SK-N-SH (cell line): ENCODE results near the gene FBXO3. TPM values are rescaled to one million over a fixed set of nuclear protein-coding genes. Genes with fewer than 3 reads are reported as not detected.

Source experiments
- CTCF ChIA-PET: fragments of 300-600, 350-600 bp; formaldehyde crosslinking; extraction: SDS; loops from one replicate; lab custom pipeline; 2021; lab: Yijun Ruan, JAX
- POLR2A ChIA-PET: fragments of 350-600 bp; sonication (Branson Sonifier 250); formaldehyde crosslinking; extraction: SDS; loops from one replicate; lab custom pipeline; 2020; ENCODE audit warnings: antibody characterized with exemption, inconsistent platforms; lab: Yijun Ruan, JAX
- DNase-seq: peaks from one replicate; pipeline ENCODE4 v3.0.0; 2012
- H2AFZ ChIP-seq: fragments of 200-600 bp; sonication (generic); 2 replicates; pipeline ENCODE4 v1.8.1; 2016; ENCODE audit warnings: antibody characterized with exemption, mild to moderate bottlenecking, low read depth
- H3F3A ChIP-seq: fragments of 200-600 bp; sonication (generic); replicated peaks from 2 replicates; pipeline ENCODE3; 2016; ENCODE audit warnings: antibody characterized with exemption, mild to moderate bottlenecking; ENCODE audit not compliant: insufficient read depth
- H3K27ac ChIP-seq, 2 experiments: fragments of 200-500 bp in 1 of 2; fragments of 200-600 bp in 1 of 2; sonication (Bioruptor generic) in 1 of 2; sonication (generic), shearing (Covaris generic) in 1 of 2; 2 replicates each; pipeline versions ENCODE4 v1.5.1 to v1.6.1; 2014 to 2016; ENCODE audit warnings: low read depth in 2 of 2, inconsistent platforms in 1 of 2, low read length in 1 of 2, mild to moderate bottlenecking in 1 of 2, mixed read lengths in 1 of 2
- H3K27me3 ChIP-seq: fragments of 200-600 bp; sonication (generic), shearing (Covaris generic); 2 replicates; pipeline ENCODE4 v1.6.1; 2016; ENCODE audit warnings: mixed run types; ENCODE audit not compliant: insufficient read depth
- H3K36me3 ChIP-seq, 2 experiments: fragments of 200-500 bp in 1 of 2; fragments of 200-600 bp in 1 of 2; sonication (Bioruptor generic) in 1 of 2; sonication (generic) in 1 of 2; replicated peaks in 1 of 2; 2 replicates each; pipeline versions ENCODE3 to v1.5.1; 2014 to 2016; ENCODE audit warnings: low read length in 1 of 2, mild to moderate bottlenecking in 1 of 2; ENCODE audit not compliant: insufficient read depth in 2 of 2, control insufficient read depth in 1 of 2
- H3K4me1 ChIP-seq, 2 experiments: fragments of 200-500 bp in 1 of 2; fragments of 200-600 bp in 1 of 2; sonication (Bioruptor generic) in 1 of 2; sonication (generic), shearing (Covaris generic) in 1 of 2; 2 replicates each; pipeline versions ENCODE4 v1.5.1 to v1.6.1; 2014 to 2016; ENCODE audit warnings: low read depth in 1 of 2, low read length in 1 of 2, mixed run types in 1 of 2; ENCODE audit not compliant: insufficient read depth in 2 of 2, control insufficient read depth in 1 of 2
- H3K4me2 ChIP-seq: fragments of 200-600 bp; sonication (generic), shearing (Covaris generic); 2 replicates; pipeline ENCODE4 v1.6.1; 2017; ENCODE audit warnings: mixed run types
- H3K4me3 ChIP-seq, 2 experiments: fragments of 200-500 bp in 1 of 2; fragments of 200-600 bp in 1 of 2; sonication (Bioruptor generic) in 1 of 2; sonication (generic), shearing (Covaris generic) in 1 of 2; 2 replicates each; pipeline versions ENCODE4 v1.5.1 to v1.8.1; 2014 to 2016; ENCODE audit warnings: low read depth in 2 of 2, inconsistent platforms in 1 of 2, low read length in 1 of 2, mild to moderate bottlenecking in 1 of 2, mixed read lengths in 1 of 2, moderate library complexity in 1 of 2
- H3K79me2 ChIP-seq: fragments of 200-600 bp; sonication (generic); 2 replicates; pipeline ENCODE4 v1.8.1; 2017; ENCODE audit warnings: mild to moderate bottlenecking; ENCODE audit not compliant: insufficient read depth
- H3K9ac ChIP-seq: fragments of 200-600 bp; sonication (generic); 2 replicates; pipeline ENCODE4 v1.6.1; 2017; ENCODE audit warnings: mixed run types
- H3K9me2 ChIP-seq: fragments of 200-600 bp; sonication (generic); 2 replicates; pipeline ENCODE4 v1.6.1; 2017; ENCODE audit warnings: mixed run types
- H3K9me3 ChIP-seq: fragments of 200-600 bp; sonication (generic); 2 replicates; pipeline ENCODE4 v1.6.1; 2017; ENCODE audit warnings: mixed run types, mild to moderate bottlenecking, moderate library complexity
- H4K20me1 ChIP-seq: fragments of 200-600 bp; sonication (generic); 2 replicates; pipeline ENCODE4 v1.6.1; 2017; ENCODE audit warnings: mild to moderate bottlenecking, mixed run types; ENCODE audit not compliant: insufficient read depth
- IRF3 ChIP-seq: fragments of 150-350 bp; IDR thresholded peaks from 2 replicates; pipeline ENCODE4 v1.6.1; 2016; ENCODE audit warnings: mild to moderate bottlenecking, low read depth, low read length
- MAX ChIP-seq: IDR thresholded peaks from 2 replicates; pipeline ENCODE4 v1.4.0; 2012; ENCODE audit warnings: low read depth
- MXI1 ChIP-seq: IDR thresholded peaks from 2 replicates; pipeline ENCODE4 v1.6.1; 2012; ENCODE audit warnings: mild to moderate bottlenecking, low read depth, low read length, improper control_type of control experiment
- NFIC ChIP-seq: IDR thresholded peaks from 2 replicates; pipeline ENCODE4 v1.4.0; 2012; ENCODE audit warnings: borderline replicate concordance
- NRF1 ChIP-seq: IDR thresholded peaks from 2 replicates; pipeline ENCODE4 v1.6.1; 2012; ENCODE audit warnings: low read depth, mild to moderate bottlenecking, low read length
- PBX3 ChIP-seq: IDR thresholded peaks from 2 replicates; pipeline ENCODE4; 2012
- POLR2AphosphoS5 ChIP-seq: IDR thresholded peaks from 2 replicates; pipeline ENCODE4 v1.6.1; 2012; ENCODE audit warnings: low read depth, low read length
- TAF1 ChIP-seq: IDR thresholded peaks from 2 replicates; pipeline ENCODE4 v1.6.1; 2012; ENCODE audit warnings: low read depth, mild to moderate bottlenecking, low read length, moderate library complexity, borderline replicate concordance
- USF2 ChIP-seq: fragments of 150-350 bp; IDR thresholded peaks from 2 replicates; pipeline ENCODE4 v1.6.1; 2017; ENCODE audit warnings: antibody characterized with exemption, low read length, low read depth, borderline replicate concordance
- WGBS: methylation state at CpG from one replicate; pipeline ENCODE4 v1.1.6; 2017; ENCODE audit warnings: low lambda C conversion rate; 5-methylcytosine and 5-hydroxymethylcytosine counted together
- polyA plus RNA-seq, 3 experiments: library from polyadenylated mRNA; depleted of rRNA; stranded (reverse); fragments of >200 nt; gene quantifications; 2 replicates each; pipeline ENCODE4 v1.2.3, GENCODE V29; 2012

The FBXO3 gene
- polyA plus RNA-seq, 1 of the 3 experiments (the other 2 are of a cell fraction), result 17.9 TPM

GRCh38 chr11:33701302-33702230 is 72.8 kb downstream of the FBXO3 start:
- H3F3A ChIP-seq, result peaks cover 57% of the 10 kb centered on the region

GRCh38 chr11:33700502-33701271 is 73.6 kb downstream of the FBXO3 start, which contains the start of gene C11orf91:
Gene C11orf91, minus strand, starts transcription at chr11:33700826. Its CDS starts 86 bp downstream, at chr11:33700740.
- peak; percentile 98 for DNase-seq
- WGBS, result 2% methylated on average over 41 of the region's 72 CpGs
- Histone ChIP-seq H3K79me2 (no peaks in the 10 kb centered on the region), H3K4me1 (peaks cover 13 to 36% of the 10 kb centered on the region in 2 experiments; a peak in 2 of 4 replicates), H3K4me3 (peak within 1 kb of the TSS; percentile 49 to 59), H3K27ac (peak within 1 kb of the TSS; percentile 93 to 94), H3K9me3 (no peaks in the 10 kb centered on the region), H3K9ac (peak within 1 kb of the TSS; percentile 69), H4K20me1 (no peaks in the 10 kb centered on the region), H3K4me2 (peak within 1 kb of the TSS; percentile 77), H3K36me3 (peaks cover 5 to 13% of the 10 kb centered on the region in 2 experiments), H3K9me2 (no peaks in the 10 kb centered on the region), H2AFZ (peak within 1 kb of the TSS; percentile 27; the same call in 1 of the 2 replicates), H3F3A (peaks cover 48% of the 10 kb centered on the region), H3K27me3 (no peaks in the 10 kb centered on the region)
- ChIA-PET CTCF (interaction anchor here (1.0 to 3.0 kb wide), 5 partner anchors 12 to 134 kb away, joined by 3 to 20 read pairs (median 4); no protein-coding TSS in a partner anchor), POLR2A (interaction anchor here (1.0 to 1.9 kb wide), 6 partner anchors 9 to 540 kb away, joined by 3 to 5 read pairs (median 4); partner anchors contain the start of gene CSTF3)
- TF ChIP-seq NRF1, result 0 out of 2 replicates have a peak, but pooled peaks have one; percentile 21
- TF ChIP-seq USF2, result no peak
- TF ChIP-seq TAF1, result peak; percentile 61; the same call in 1 of the 2 replicates
- TF ChIP-seq MAX, result peak; percentile 56
- TF ChIP-seq IRF3, result no peak
- TF ChIP-seq MXI1, result peak; percentile 61
- TF ChIP-seq NFIC, result peak; percentile 30; the same call in 1 of the 2 replicates
- TF ChIP-seq POLR2AphosphoS5, result peak; percentile 73; the same call in 1 of the 2 replicates

More at GRCh38 chr11:33701302-33702230, 72.8 kb downstream of the FBXO3 start:
- H3K27me3 ChIP-seq, result no peaks in the 10 kb centered on the region
- peak overlapping the region; percentile 77 for H3K4me2 ChIP-seq
- no peaks in the 10 kb centered on the region for H3K9me3 ChIP-seq
- no peaks in the 10 kb centered on the region for H4K20me1 ChIP-seq
- no peak for DNase-seq
- H3K79me2 ChIP-seq, result peaks cover 7% of the 10 kb centered on the region; the same call in 1 of the 2 replicates
- TF ChIP-seq MAX, result 0 out of 2 replicates have a peak, but pooled peaks have one; percentile 26
- TF ChIP-seq PBX3, result 0 out of 2 replicates have a peak, but pooled peaks have one; percentile 9
- no peak for TF ChIP-seq POLR2AphosphoS5
- TF ChIP-seq NFIC, result peak; percentile 3; the same call in 1 of the 2 replicates
- peaks cover 13 to 43% of the 10 kb centered on the region in 2 experiments; a peak in 3 of 4 replicates for H3K4me1 ChIP-seq
- H3K9ac ChIP-seq, result peak overlapping the region; percentile 69
- 26% methylated on average over 7 of the region's 7 CpGs for WGBS
- H3K36me3 ChIP-seq, result peaks cover 12 to 22% of the 10 kb centered on the region in 2 experiments
- ChIA-PET CTCF (interaction anchor here (1.0 to 3.0 kb wide), 7 partner anchors 12 to 156 kb away, joined by 3 to 20 read pairs (median 4); no protein-coding TSS in a partner anchor), POLR2A (interaction anchor here (0.6 to 1.9 kb wide), 5 partner anchors 23 to 541 kb away, joined by 3 to 5 read pairs (median 4); partner anchors contain the start of gene CSTF3)
- peak overlapping the region; percentile 93 to 94 for H3K27ac ChIP-seq
- no peaks in the 10 kb centered on the region for H3K9me2 ChIP-seq
- peak overlapping the region; percentile 27; the same call in 1 of the 2 replicates for H2AFZ ChIP-seq
- peak overlapping the region; percentile 37 to 59 for H3K4me3 ChIP-seq
